ENCODE results near the gene BMERB1.

BMERB1 gene

GRCh38 chr16:15552507-15552906, 118.1 kb downstream of the BMERB1 start:
- no peak for DNase-seq (ENCODE audit: low read depth)
- H3K4me3 ChIP-seq (ENCODE audit: low read depth, low read length), result no peak overlapping the region

GRCh38 chr16:15553313-15554088, 119.1 kb downstream of the BMERB1 start:
- no peak for TF ChIP-seq CTCF (IDR thresholded peaks at IDR 0.05; ENCODE audit: control insufficient read depth, extremely low read depth, insufficient read depth)
- H3K4me3 ChIP-seq (ENCODE audit: low read depth, low read length), result no peak overlapping the region
- DNase-seq (ENCODE audit: low read depth), result no peak

More at GRCh38 chr16:15552507-15552906, 118.1 kb downstream of the BMERB1 start:
- no peak for TF ChIP-seq CTCF (IDR thresholded peaks at IDR 0.05; ENCODE audit: control insufficient read depth, extremely low read depth, insufficient read depth)

GRCh38 chr16:15556130-15556529, 121.7 kb downstream of the BMERB1 start:
- no peak for TF ChIP-seq CTCF (IDR thresholded peaks at IDR 0.05; ENCODE audit: control insufficient read depth, extremely low read depth, insufficient read depth)
- no peak overlapping the region for H3K4me3 ChIP-seq (ENCODE audit: low read depth, low read length)
- no peak for DNase-seq (ENCODE audit: low read depth)

- no peak overlapping the region for H3K4me3 ChIP-seq (ENCODE audit: low read depth, low read length)
- TF ChIP-seq CTCF (IDR thresholded peaks at IDR 0.05; ENCODE audit: control insufficient read depth, extremely low read depth, insufficient read depth), result no peak
- no peak for DNase-seq (ENCODE audit: low read depth)
These were observed 122.9 kb downstream of the BMERB1 start for GRCh38 chr16:15557258-15557657.

- no peak overlapping the region for H3K4me3 ChIP-seq (ENCODE audit: low read depth, low read length)
- no peak for TF ChIP-seq CTCF (IDR thresholded peaks at IDR 0.05; ENCODE audit: control insufficient read depth, extremely low read depth, insufficient read depth)
- no peak for DNase-seq (ENCODE audit: low read depth)
These were observed 124.8 kb downstream of the BMERB1 start for GRCh38 chr16:15559176-15559575.

GRCh38 chr16:15564604-15565339, 130.4 kb downstream of the BMERB1 start:
- no peak for DNase-seq (ENCODE audit: low read depth)
- no peak for TF ChIP-seq CTCF (IDR thresholded peaks at IDR 0.05; ENCODE audit: control insufficient read depth, extremely low read depth, insufficient read depth)
- H3K4me3 ChIP-seq (ENCODE audit: low read depth, low read length), result no peak overlapping the region

Measured in LNCaP clone FGC (cell line).